Islet precursor cell (in vitro differentiated cells): ENCODE measurements around the gene GTF2F2.
A peak's percentile ranks its signal among the peaks of the same experiment; 100 is the strongest.

ENCODE experiments used
- DNase-seq: peaks from one replicate; pipeline ENCODE4 v3.0.0-alpha.2; 2018

GTF2F2 gene, protein sequence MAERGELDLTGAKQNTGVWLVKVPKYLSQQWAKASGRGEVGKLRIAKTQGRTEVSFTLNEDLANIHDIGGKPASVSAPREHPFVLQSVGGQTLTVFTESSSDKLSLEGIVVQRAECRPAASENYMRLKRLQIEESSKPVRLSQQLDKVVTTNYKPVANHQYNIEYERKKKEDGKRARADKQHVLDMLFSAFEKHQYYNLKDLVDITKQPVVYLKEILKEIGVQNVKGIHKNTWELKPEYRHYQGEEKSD

DNA sequence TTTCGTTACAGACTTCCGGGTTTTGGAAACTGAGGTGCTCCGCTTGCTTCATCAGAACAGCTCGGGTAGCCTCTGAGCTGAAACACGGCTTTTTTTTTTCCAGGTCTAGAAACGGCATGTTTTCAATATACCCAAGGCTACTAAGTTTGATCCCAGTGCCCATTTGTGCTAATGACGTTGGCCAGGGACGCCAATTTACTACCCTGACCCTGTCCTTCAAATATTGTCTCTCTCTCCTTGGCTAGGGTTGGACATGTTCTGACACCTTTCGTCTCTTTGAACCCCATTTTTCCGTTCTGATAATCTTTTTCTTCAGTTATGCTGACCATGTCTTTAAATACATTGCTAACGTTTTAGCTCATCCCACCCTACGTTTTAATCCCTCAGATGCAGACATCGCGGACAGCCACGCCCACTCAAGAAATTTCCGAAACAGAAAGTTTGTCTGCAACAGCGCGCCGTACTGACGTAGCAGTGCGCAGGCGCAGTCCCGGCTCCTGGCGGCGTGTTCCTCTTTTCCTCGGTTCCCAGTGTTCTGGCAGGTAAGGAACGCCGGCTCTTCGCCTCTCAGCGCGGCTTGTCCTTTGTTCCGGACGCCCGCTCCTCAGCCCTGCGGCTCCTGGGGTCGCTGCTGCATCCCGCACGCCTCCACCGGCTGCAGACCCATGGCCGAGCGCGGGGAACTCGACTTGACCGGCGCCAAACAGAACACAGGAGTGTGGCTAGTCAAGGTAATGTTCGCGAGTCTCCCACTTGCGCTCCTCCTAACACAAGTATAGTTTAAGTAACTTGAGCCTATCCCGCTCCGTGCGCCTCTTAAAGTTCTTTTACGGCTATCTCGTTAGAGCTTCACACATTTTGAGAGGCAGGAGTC is at the start of gene GTF2F2:
TSS of gene GTF2F2 (plus strand) at position 520 of the 874 bp plus-strand sequence. CDS start at position 666, 146 bp downstream.
- DNase-seq: peak; percentile 96

GRCh38 chr13:45073809-45074208 is 46.5 kb upstream of the GTF2F2 start:
- no peak for DNase-seq

- DNase-seq: no peak
Measured at GRCh38 chr13:45074721-45075120, 45.6 kb upstream of the GTF2F2 start.

DNA sequence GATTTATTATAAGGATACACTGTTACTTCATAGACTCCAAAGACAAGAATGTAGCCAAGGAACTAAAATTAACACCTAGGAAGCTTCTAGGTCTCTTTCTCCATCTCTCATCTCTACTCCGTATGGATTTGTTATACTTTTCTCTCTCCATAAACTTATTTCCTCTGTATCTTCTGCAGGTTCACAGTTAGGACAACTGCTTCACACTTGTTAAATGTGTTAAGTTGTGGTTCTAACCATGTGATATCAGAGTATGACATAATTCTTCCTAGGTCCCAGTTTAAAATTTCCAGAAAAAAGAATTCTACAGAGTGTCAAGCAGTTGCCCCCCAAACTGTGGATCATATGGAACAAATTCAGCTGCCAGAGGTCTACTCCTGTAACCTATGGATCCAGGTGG is 42.3 kb upstream of the GTF2F2 start:
- DNase-seq: no peak

- no peak for DNase-seq
Measured at GRCh38 chr13:45082964-45083363, 37.3 kb upstream of the GTF2F2 start.

- DNase-seq: no peak
Measured at GRCh38 chr13:45084515-45084914, 35.8 kb upstream of the GTF2F2 start.

DNA sequence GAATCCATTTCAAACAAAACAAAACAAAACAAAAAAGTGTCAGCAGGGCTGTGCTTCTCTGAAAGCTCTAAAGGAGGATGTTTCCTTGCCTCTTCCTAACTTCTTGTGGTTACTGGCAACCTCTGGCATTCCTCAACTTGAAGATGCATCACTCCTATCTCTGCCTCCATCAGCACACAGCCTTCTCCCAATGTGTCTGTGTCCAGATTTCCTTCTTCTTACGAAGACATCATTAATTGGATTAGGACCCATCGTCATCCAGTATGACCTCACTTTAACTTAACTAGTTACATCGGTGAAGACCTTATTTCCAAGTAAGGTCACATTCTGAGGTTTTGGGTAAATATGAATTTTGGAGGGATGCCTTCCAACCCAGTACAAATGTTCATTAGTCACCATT is 33.8 kb upstream of the GTF2F2 start:
- no peak for DNase-seq

GRCh38 chr13:45092663-45093062 is 27.6 kb upstream of the GTF2F2 start:
- DNase-seq: no peak

DNA sequence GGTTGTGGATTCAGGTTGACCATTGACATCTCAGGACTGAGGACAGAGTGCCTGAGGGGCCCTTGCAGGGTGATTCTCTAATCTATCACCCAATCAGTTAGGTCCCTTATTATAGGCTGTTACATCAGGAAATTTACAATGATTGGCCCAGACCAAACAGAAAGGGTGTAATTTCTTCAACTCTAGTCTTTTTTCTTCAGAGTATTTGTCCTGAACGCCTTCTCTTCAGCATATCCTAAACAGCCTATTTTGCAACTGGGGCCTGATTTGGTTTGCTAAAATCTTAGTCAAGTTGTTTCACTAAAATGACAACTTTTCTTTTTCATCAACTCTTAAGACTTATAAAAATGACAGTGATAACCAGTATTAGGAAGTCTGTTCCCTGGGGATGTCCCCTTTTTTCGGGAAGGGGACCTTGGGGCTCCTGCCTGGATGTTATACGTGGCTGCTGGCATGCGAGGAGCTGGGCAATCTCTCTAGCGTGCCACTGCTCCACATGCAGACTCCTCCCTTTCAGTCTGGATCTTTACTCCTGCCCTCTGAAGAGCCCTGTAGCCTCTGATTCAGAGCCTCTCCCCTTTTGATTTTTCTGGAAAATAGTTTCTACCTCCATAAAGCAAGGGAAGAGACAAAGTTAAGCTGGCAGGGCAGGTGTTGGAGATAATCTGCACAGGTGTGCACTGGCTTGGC is 19.6 kb upstream of the GTF2F2 start:
- no peak for DNase-seq

DNA sequence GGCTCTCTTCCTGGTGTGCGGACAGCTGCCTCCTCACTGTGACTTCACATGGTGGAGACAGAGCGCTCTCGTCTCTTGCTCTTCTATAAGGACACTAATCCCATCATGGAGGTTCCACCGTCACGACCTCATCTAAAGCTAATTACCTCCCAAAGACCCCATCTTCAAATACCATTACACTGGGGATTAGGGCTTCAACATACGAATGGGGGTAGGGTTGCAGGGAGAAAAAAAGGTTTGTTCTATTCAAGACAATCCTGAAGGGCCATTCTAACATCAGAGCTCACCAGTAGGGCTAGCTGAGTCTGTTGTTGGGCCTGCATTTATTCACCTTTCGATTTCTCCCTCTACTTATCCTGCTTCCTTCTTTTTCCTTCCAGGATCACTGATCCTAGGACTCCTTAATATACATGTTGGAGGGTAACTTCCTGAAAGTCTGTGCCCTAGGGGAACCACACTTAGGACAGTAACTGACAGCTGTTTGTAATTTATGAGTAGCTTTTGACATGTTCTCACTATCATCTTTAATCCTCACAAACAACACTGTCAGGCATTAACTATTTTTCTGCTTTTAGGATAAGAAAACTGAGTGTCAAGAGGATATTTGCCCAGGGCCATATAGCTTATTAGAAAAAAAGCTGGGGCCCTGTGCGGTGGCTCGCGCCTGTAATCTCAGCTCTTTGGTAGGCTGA is 18.8 kb upstream of the GTF2F2 start:
- DNase-seq: no peak

- no peak for DNase-seq
Measured at GRCh38 chr13:45102136-45102507, 18.2 kb upstream of the GTF2F2 start.

GRCh38 chr13:45103449-45103848 is 16.9 kb upstream of the GTF2F2 start:
- no peak for DNase-seq

DNA sequence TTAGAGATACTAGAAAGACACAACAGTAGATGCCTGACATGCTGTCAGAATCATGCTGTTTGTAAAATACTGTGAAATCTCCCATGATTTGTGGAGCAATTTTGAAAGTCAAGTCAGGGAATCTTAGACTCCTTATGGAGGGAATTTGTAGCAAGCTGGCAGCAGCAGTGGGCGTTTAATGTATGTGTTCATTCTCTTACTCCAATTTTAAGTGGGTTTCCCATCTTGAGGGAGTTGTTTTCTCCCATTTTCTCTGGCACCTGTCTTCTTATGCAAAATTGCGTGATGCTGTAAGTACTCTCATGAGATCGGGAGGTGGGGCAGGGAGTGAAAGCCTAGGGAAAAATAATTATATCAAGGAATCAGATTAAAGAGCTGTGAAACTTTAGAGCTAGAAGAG is 16.0 kb upstream of the GTF2F2 start:
- DNase-seq: no peak

- DNase-seq: no peak
Measured at GRCh38 chr13:45105895-45106294, 14.4 kb upstream of the GTF2F2 start.

- DNase-seq: no peak
Measured at GRCh38 chr13:45107539-45107938, 12.8 kb upstream of the GTF2F2 start.

DNA sequence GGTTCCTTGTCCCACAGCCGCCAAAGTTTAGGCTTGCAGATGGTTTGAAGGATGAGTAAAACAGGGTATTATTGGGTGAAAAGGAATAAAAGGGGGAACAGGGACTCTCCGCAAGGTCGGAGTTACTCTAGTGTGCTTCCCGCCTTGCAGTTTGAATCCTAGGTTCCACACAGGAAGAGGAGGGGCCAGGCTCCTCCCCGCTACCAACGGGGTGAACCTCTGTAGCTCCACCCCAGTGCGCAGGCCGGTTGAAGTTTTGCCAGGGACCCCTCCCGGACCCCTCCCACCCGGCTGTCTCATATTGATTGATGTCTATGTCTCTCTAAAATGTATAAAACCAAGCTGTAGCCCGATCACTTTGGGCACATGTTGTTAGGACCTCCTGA is 11.6 kb upstream of the GTF2F2 start:
- no peak for DNase-seq

DNA sequence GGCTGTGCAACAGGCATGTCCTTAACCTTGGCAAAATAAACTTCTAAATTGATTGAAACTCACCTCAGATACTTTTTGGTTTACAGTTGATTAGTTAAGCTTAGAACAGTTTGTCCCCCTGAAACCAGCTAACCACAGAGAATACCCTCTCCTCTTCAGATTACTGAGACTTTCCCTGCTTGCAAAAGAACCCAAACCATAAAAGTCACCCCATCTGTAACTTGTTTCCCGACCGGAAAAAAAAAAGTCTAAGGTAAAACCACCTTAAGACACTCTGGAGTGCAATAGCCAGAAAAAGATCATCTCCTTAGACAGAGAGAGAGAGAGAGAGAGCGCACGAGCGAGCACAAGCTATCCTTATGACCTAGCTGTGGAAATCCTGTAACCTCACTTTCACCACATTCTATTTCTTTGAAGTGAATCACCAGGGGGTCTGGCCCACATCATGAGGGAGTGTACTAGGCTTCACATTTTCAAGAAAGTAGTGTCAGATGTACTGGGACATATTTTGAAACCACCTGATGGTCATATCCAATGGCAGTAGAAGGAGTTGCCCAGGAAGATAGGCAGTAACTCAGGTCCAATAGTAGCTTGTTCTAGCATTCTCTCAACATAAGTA is 11.1 kb upstream of the GTF2F2 start:
- no peak for DNase-seq

DNA sequence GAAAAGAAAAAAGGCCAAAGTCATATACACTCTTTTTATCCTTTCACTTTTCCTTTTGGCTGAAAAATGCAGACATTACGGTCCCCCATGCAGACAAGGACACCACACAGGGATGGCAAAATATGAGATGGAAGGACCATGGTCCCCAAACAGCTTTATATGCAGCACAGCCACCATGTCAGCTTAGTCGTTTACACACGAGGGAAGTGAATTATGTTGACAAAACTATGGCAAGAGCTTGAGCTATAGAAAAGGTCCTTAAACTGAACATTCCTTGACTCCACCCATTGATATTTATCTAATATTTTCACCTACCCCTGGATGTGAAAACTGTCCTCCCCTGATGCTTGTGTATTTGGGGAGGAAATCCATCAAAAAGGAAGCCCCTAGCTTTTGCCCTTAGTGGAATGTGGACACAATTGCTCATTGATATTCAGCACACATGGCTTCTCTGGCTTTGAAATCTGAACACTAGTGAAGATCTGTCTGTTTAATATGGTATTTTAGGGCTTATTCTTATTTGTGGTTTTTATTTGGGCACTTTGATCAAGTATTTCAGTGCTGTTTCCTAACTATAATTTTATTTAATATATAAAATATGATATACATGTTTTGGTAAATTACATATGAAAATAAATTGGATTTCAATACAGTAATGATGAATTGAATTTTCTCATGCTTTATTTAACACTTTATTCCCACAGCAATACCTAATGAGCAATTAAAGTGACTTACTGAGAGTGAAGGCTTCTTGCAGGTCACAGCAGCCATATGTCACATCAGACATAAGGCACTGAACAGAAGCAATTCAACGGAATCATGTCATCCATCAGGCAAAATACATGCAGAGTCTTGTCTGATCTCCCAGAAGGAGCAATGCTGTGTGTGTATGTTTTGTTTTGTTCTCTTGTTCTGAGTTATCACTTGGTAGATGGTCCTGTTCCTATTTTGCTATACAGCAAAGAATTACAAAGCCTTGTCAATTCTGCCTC is 6.8 kb upstream of the GTF2F2 start:
- DNase-seq: no peak

GRCh38 chr13:45119469-45119990 is 780 bp upstream of the GTF2F2 start:
- no peak for DNase-seq

- DNase-seq: no peak
Measured at GRCh38 chr13:45120967-45121831, 889 bp downstream of the GTF2F2 start.
